H4 (cell line): Measurements from ENCODE around the gene PAQR9. TPM values are rescaled to one million over a fixed set of nuclear protein-coding genes. Genes with fewer than 3 reads are reported as not detected.

Experiments used
- DNase-seq: peaks from one replicate; pipeline ENCODE4 v3.0.0-alpha.2; 2015; ENCODE audit warnings: low spot score
- total RNA-seq: library from RNA; depleted of rRNA; stranded (reverse); fragments of >200 nt; shearing (Covaris generic); gene quantifications from 2 replicates; pipeline ENCODE4 v1.2.3, GENCODE V29; 2014; rRNA removed

The PAQR9 gene
- total RNA-seq, 1 experiment from 2014 or later: 0.21 TPM

DNA sequence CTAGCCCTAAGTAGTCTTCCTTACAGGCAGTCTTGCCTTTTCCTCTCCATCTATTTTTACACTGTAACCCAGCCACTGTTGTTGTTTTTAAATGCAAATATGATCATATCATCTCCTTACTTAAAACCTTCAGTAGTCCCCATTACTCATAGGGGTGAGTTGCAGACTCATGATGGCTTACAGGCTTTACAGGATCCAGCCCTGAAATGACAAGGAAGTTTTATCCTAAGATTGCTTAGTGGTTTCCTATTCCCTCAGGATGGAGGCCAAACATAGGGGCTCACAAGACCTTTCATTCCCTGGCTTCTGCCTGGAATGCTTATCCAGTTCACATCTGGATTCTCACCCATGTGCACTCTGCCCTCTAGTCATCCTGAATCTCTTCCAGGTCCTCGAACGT lies 46.9 kb downstream of the PAQR9 start:
- no peak for DNase-seq

DNA sequence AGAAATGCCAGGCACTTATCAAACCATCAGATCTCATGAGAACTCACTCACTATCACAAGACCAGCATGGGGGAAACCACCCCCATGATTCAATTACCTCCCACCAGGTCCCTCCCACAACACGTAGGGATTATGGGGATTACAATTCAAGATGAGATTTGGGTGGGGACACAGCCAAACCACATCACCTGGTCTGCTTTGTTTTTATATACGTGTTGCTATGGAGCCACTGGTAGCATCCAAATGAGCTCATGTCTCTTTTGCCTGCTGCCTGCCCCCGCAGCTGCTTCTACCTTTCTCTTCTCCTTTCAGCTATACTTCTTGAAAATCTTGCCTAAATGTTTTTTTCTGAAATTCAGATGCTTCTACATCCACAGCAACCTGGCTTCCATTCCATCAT lies 47.8 kb downstream of the PAQR9 start:
- no peak for DNase-seq

DNA sequence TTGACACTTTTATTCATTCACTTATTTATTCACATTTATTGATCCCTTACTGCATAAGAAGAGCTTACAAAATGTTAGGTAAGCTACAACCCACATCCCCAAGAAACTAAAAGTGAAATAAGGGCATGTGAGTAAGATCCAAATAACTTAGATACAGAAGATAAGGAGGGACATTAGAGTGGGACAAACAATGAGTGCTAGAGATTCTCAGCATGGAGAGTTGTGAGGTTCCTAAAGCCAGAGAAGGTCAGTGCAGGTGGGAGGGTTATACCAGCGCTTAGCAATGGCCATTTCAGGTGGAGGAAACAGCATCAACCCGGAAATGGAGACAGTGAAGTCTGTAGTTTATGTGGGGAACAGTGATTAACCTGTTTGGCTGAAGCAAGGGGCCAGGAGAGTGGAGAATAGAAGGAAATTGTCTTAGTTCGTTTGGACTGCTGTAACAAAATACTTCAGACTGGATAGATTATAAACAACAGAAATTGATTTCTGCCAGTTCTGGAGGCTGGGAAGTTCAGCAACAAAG lies 49.1 kb downstream of the PAQR9 start:
- DNase-seq: no peak

DNA sequence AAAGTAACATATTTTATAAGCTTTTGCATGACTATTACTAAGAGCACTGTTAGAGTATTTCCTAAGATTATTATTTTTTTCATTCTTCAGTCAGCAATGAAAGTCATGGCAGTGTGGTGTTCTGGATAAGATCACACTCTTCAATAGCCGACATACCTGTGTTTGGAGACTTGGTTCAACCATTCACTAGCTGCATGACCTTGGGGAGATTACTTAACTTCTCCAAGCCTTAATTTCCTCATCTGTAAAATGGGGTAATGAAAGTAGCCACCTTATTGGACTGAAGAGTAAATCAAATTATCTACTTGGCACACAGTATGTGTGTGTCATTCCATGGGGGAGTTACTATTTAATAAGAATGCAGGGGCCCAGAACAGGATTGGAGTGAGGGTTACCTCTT lies 50.0 kb downstream of the PAQR9 start:
- no peak for DNase-seq

DNA sequence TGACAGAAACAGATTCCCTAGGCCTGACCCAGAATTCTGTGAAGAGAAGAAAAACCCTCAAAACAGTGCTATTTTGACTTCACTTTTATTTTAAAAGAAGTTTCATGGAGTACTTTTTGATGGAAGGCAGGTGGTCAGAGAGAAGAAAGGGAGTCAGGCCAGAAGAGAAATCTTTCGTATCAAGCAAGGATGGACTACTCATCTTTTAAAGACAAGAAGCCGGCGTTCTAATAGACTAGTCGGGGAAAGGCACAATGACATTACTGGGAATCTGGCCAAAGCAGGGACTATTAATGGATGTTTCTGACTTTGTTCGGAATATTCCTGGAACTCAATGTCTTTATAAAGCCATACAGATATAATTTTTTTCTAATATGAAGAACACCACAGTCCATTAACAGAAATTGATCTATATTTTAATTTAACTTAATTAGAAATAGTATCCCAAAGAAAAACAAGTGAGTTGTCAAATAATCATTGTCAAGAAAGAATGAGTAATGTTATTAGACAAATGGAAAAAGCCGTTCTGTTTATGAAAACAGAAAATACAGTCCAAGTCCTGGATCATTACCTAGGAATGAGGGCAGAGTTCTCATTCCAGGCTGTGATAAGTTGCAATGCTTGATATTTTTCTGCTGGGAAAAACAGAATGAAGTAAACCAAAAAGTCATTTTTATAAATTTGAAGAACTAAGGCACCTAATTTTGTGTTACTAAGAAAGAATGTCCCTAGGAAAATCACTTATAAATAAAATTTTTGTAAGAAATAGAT lies 50.9 kb downstream of the PAQR9 start:
- no peak for DNase-seq

Other genes starting within 250 kb of the PAQR9 start
- gene TRPC1, start 239.6 kb downstream of the PAQR9 start, total RNA-seq: 9.8 and 18.0 TPM in 2 replicates
- 30.5 and 35.8 TPM in 2 replicates for gene PCOLCE2, start 74.6 kb downstream of the PAQR9 start, total RNA-seq
- 61.7 and 90.0 TPM in 2 replicates for gene U2SURP, start 37.9 kb upstream of the PAQR9 start, total RNA-seq
- gene CHST2, start 156.1 kb upstream of the PAQR9 start, total RNA-seq: 0.88 and 0.89 TPM in 2 replicates